Spleen (tissue), 11 donors: ENCODE data around the gene MAU2. TPM values are rescaled to one million over a fixed set of nuclear protein-coding genes. Genes with fewer than 3 reads are reported as not detected.
A peak's percentile ranks its signal among the peaks of the same experiment; 100 is the strongest.

Experiments
- DNase-seq: peaks from one replicate; pipeline ENCODE4 v3.0.0-alpha.2; 2020
- H3K27ac ChIP-seq, 8 donors: fragments of 200-600 bp; sonication (generic) in 7 of 8; 1 replicate in 4 of 8; 2 replicates in 4 of 8; pipeline versions ENCODE4 v1.5.0 to v1.8.0; 2016 to 2021; ENCODE audit warnings: inconsistent platforms in 4 of 8, mild to moderate bottlenecking in 4 of 8, moderate library complexity in 1 of 8
- H3K27me3 ChIP-seq, 7 donors: fragments of 200-600 bp; sonication (generic) in 6 of 7; replicated peaks in 1 of 7; 1 replicate in 4 of 7; 2 replicates in 3 of 7; pipeline versions ENCODE4 v1.5.0 to v1.8.0; 2016 to 2021; ENCODE audit warnings: inconsistent platforms in 3 of 7, mild to moderate bottlenecking in 1 of 7
- H3K36me3 ChIP-seq, 6 donors: fragments of 200-600 bp; sonication (generic) in 5 of 6; 1 replicate in 4 of 6; 2 replicates in 2 of 6; pipeline versions ENCODE4 v1.5.0 to v1.8.0; 2016 to 2021; ENCODE audit warnings: inconsistent platforms in 2 of 6
- H3K4me1 ChIP-seq, 6 donors: fragments of 200-600 bp; sonication (generic) in 5 of 6; 1 replicate in 3 of 6; 2 replicates in 3 of 6; pipeline versions ENCODE4 v1.5.0 to v1.8.0; 2016 to 2021; ENCODE audit warnings: inconsistent platforms in 3 of 6
- H3K4me3 ChIP-seq, 8 donors: fragments of 200-600 bp; sonication (generic) in 7 of 8; 1 replicate in 4 of 8; 2 replicates in 4 of 8; pipeline versions ENCODE4 v1.5.0 to v1.8.0; 2016 to 2021; ENCODE audit warnings: inconsistent platforms in 4 of 8, mild to moderate bottlenecking in 4 of 8, moderate library complexity in 2 of 8
- H3K9me3 ChIP-seq, 8 donors: fragments of 200-600 bp; sonication (generic) in 7 of 8; 1 replicate in 4 of 8; 2 replicates in 4 of 8; pipeline versions ENCODE4 v1.5.0 to v1.8.0; 2016 to 2021; ENCODE audit warnings: inconsistent platforms in 4 of 8
- CTCF ChIP-seq, 11 experiments: fragments of 200-600 bp in 7 of 11; fragments of 450-650 bp in 4 of 11; sonication (generic) in 4 of 11; IDR thresholded peaks in 8 of 11; conservative IDR thresholded peaks in 3 of 11; 1 replicate in 7 of 11; 2 replicates in 4 of 11; pipeline versions ENCODE4 v1.4.0 to v1.8.0; 2016 to 2021; ENCODE audit warnings: antibody characterized with exemption in 11 of 11, inconsistent platforms in 4 of 11, mild to moderate bottlenecking in 1 of 11
- POLR2A ChIP-seq, 3 donors: fragments of 450-650 bp; IDR thresholded peaks; one replicate each; pipeline ENCODE4 v1.5.1; 2017; ENCODE audit warnings: antibody characterized with exemption in 3 of 3, mild to moderate bottlenecking in 1 of 3
- POLR2AphosphoS5 ChIP-seq, 3 donors: sonication (generic); formaldehyde crosslinking; IDR thresholded peaks; one replicate each; pipeline ENCODE4 v1.5.1; 2017; ENCODE audit warnings: antibody characterized with exemption in 3 of 3
- WGBS, 5 donors: extraction: QIAGEN DNeasy Blood & Tissue Kit in 3 of 5; methylation state at CpG; one replicate each; pipeline versions ENCODE4 v1.1.5 to v1.1.7; 2013 to 2018; 5-methylcytosine and 5-hydroxymethylcytosine counted together
- intact Hi-C: fragments of 100-400 bp; cut with DNase I; formaldehyde crosslinking; loops from one replicate; pipeline ENCODE4 v1.15.0; 2023; ENCODE audit warnings: low total_unique reads
- polyA plus RNA-seq, 3 donors: library from polyadenylated mRNA; stranded (reverse); fragments of 200-250 nt; gene quantifications; one replicate each; pipeline ENCODE4 v1.2.1, GENCODE V29; 2013
- total RNA-seq, 7 donors: library from RNA; depleted of rRNA in 3 of 7; stranded (reverse); fragments of >200 nt in 3 of 7; fragmentation: NEBNext Ultra II Directional in 4 of 7; extraction: Animal tissue kit (Norgen Biotek cat#: 25700) in 4 of 7; gene quantifications; one replicate each; pipeline versions ENCODE4 v1.1.0 to v1.2.1, GENCODE V29; 2016 to 2021
- donor health status: healthy with polysubstance abuse.
- donor health status: DM: no; HTN: no; CAD: no; lungs with moderate emphysema.
- donor health status: DM: no; HTN: no; CAD: no.
- donor health status: Bipolar disorder and iron deficiency.
- donor health status: healthy.
- donor health status: DM: no; HTN: no; CAD: no.
- donor health status: DM: yes; HTN: yes; CAD: no.

MAU2 gene
- total and polyA plus RNA-seq, 10 donors, result 12.0 to 133 (median 95.1) TPM

GRCh38 chr19:19316082-19316481, 4.5 kb upstream of the MAU2 start:
- H3K27ac ChIP-seq, result no peak overlapping the region
- H3K36me3 ChIP-seq, result peaks cover 0 to 65% (median 45%) of the 10 kb centered on the region in 6 donors
- H3K27me3 ChIP-seq, result no peaks in the 10 kb centered on the region
- 86 to 100% (median 96%) methylated on average over 1 of the region's 1 CpG for WGBS, 5 donors
- H3K4me3 ChIP-seq, result no peak overlapping the region
- peaks cover 7 to 34% (median 19%) of the 10 kb centered on the region in 6 donors for H3K4me1 ChIP-seq
- no peak for TF ChIP-seq CTCF (IDR thresholded peaks at IDR 0.05 in 8 of 11, conservative IDR thresholded peaks at IDR 0.05 in 3 of 11)
- no peak for TF ChIP-seq POLR2A (IDR thresholded peaks at IDR 0.05)
- TF ChIP-seq POLR2AphosphoS5 (IDR thresholded peaks at IDR 0.05), result no peak
- no peaks in the 10 kb centered on the region for H3K9me3 ChIP-seq
- intact Hi-C loops, result no loop called here
- no peak for DNase-seq

DNA sequence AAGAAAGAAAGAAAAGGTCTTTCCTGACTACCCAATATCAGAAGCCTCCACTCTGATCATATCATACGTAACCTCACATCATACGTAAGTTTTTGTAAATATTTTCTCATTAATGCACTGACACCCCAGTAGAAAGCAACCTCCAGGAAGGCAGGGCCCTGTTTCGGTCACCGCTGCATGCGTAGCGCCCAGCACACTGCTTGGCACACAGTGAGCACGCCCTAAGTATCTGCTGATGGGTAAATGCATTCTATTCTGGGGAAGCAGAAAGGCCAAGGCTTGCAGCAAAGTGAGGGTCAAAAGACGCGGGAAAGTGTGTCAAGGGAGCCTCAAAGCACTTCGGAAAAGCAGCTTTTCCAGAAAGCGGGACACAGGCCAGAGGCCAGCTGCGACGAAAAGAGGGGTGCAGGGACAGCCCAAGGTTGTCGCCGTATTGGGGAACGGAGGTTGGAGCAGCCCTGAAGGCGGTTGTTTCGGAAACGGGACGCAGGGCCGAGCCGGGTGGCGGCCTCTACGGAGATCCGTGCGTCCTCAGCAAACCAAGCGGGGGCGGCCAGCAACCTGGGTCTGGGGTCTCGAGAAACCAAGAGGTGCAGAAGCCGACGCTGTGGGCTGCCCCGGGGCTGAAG, 783 bp upstream of the MAU2 start:
- Histone ChIP-seq H3K9me3 (no peaks in the 10 kb centered on the region), H3K27me3 (no peaks in the 10 kb centered on the region), H3K36me3 (peaks cover 0 to 53% (median 34%) of the 10 kb centered on the region in 6 donors), H3K4me3 (peak overlapping the region; percentile 95 to 100 (median 98)), H3K27ac (peak overlapping the region; percentile 93 to 99 (median 97)), H3K4me1 (peaks cover 19 to 71% (median 52%) of the 10 kb centered on the region in 6 donors)
- intact Hi-C loops, result no loop called here
- TF ChIP-seq POLR2A (IDR thresholded peaks at IDR 0.05) (no peak), CTCF (IDR thresholded peaks at IDR 0.05 in 8 of 11, conservative IDR thresholded peaks at IDR 0.05 in 3 of 11) (no peak), POLR2AphosphoS5 (IDR thresholded peaks at IDR 0.05) (no peak)
- 7 to 10% (median 9%) methylated on average over 28 to 32 of the region's 32 CpGs for WGBS, 5 donors
- DNase-seq, result no peak

DNA sequence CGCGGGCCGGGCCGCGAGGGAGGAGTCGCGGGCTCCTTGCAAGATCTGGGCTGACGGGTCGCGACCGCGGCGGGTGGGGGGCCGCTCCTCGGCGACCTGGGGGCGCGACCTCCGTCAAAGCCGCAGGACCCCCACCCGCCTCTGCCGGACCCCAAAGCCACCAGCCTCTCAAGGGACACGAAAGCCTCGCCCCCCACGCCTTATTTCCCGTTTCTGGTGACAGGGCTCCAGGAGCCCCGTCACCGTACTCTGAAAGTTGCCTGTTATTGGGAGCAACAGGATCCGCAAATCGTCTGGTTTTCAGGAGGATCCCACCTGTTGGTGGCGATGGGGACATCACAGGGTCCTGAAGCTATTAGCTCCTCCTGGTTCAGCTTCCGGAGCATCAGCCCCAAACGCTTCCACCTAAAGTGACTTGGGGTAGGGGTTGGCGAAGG, 530 bp downstream of the MAU2 start:
- Histone ChIP-seq H3K27ac (peak overlapping the region; percentile 93 to 99 (median 97)), H3K36me3 (peaks cover 0 to 53% (median 34%) of the 10 kb centered on the region in 6 donors), H3K4me3 (peak overlapping the region; percentile 95 to 100 (median 98)), H3K27me3 (no peaks in the 10 kb centered on the region), H3K4me1 (peaks cover 19 to 84% (median 59%) of the 10 kb centered on the region in 6 donors), H3K9me3 (no peaks in the 10 kb centered on the region)
- TF ChIP-seq POLR2A (IDR thresholded peaks at IDR 0.05), result no peak
- TF ChIP-seq POLR2AphosphoS5 (IDR thresholded peaks at IDR 0.05), result no peak
- no peak for TF ChIP-seq CTCF (IDR thresholded peaks at IDR 0.05 in 8 of 11, conservative IDR thresholded peaks at IDR 0.05 in 3 of 11)
- 0 to 1% (median 1%) methylated on average over 26 to 34 of the region's 34 CpGs for WGBS, 5 donors
- intact Hi-C loops, result no loop called here
- DNase-seq, result no peak

DNA sequence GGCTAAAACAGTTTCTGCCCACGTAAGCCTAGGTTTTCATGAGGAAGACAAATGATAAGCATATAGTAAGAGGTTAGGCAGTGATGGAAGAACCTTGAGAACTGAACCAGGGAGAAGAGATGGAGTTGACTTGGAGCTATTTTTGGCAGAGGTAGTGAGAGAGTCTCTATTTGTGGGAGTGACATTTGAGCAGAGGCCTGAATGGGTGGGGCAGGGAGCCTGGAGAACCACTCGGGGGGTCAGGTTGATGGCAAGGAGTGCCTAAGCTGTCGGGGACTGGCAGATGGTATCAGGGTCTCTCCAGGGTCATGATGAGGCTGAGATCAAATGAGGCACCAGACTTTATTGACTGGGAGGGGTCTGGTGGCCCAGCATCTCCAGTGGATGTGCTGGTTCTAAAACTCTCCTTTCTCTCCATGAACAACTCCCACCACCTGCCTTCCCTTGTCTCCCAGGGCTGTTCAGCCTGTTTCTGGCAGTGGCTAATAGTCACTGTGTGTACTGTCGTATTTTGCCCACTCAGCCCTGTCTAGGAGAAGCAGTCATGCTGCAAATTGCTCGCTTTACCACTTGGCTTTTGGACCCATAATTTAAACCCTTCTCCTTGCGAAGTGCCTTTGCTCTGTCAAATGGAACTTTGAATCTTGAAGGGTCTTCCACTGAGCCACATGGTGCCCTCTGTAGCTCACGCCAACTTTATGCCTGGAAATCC, 3.6 kb downstream of the MAU2 start:
- H3K36me3 ChIP-seq, result peaks cover 0 to 69% (median 40%) of the 10 kb centered on the region in 6 donors
- intact Hi-C loops, result no loop called here
- peaks cover 22 to 88% (median 66%) of the 10 kb centered on the region in 6 donors for H3K4me1 ChIP-seq
- no peaks in the 10 kb centered on the region for H3K27me3 ChIP-seq
- H3K4me3 ChIP-seq, result no peak overlapping the region
- WGBS, 5 donors, result 89 to 95% (median 91%) methylated on average over 7 of the region's 7 CpGs
- no peaks in the 10 kb centered on the region for H3K9me3 ChIP-seq
- no peak for TF ChIP-seq POLR2A (IDR thresholded peaks at IDR 0.05)
- TF ChIP-seq CTCF (IDR thresholded peaks at IDR 0.05 in 8 of 11, conservative IDR thresholded peaks at IDR 0.05 in 3 of 11), result no peak
- TF ChIP-seq POLR2AphosphoS5 (IDR thresholded peaks at IDR 0.05), result no peak
- peak overlapping the region in 1 of 8 donors; percentile 32 for H3K27ac ChIP-seq
- DNase-seq, result no peak
